Measurements from ENCODE around the gene CCDC186.
"Not testable (repeated sequence)": the region's sequence is repeated elsewhere in the genome, so short reads cannot be mapped to it uniquely, and the experiment has no call there.

Gene CCDC186

GRCh38 chr10:114173603-114173920, 441 bp downstream of the CCDC186 start:
- DNase-seq (ENCODE audit: low read depth), result no peak

GRCh38 chr10:114172776-114173602, 1.0 kb downstream of the CCDC186 start:
- DNase-seq (ENCODE audit: low read depth), result no peak

- no peak for DNase-seq (ENCODE audit: low read depth)
These were observed 1.8 kb downstream of the CCDC186 start for GRCh38 chr10:114172216-114172615.

DNA sequence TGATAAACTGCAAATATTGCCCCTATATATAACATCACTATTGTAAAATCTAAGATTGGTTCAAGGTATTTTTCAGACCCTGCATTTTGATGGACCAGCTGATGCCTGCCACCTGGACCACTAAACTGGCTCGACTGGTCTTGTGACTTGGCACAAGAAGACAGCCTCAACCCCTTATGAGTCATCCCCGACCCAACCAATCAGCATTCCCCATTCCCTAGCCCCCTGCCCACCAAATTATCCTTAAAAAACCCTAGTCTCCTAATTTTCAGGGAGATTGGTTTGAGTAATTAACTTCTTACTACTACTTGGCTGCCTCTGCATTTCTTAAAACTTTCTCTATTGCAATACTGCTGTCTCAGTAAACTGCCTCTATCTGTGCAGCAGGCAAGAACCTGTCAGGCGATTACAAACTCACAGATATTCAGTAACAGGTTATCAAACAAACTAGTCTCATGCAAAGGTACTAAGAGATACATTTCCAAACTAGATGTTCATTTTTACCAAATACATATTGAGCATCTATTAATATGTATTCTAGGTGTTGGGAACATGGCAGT, 5.5 kb downstream of the CCDC186 start:
- no peak for DNase-seq (ENCODE audit: low read depth)

GRCh38 chr10:114167985-114168384, 6.0 kb downstream of the CCDC186 start:
- no peak for DNase-seq (ENCODE audit: low read depth)

GRCh38 chr10:114166494-114166893, 7.5 kb downstream of the CCDC186 start:
- DNase-seq (ENCODE audit: low read depth), result no peak

GRCh38 chr10:114166043-114166442, 8.0 kb downstream of the CCDC186 start:
- DNase-seq (ENCODE audit: low read depth), result no peak

- DNase-seq (ENCODE audit: low read depth), result no peak
These were observed 10.9 kb downstream of the CCDC186 start for GRCh38 chr10:114163062-114163461.

- no peak for DNase-seq (ENCODE audit: low read depth)
These were observed 16.1 kb downstream of the CCDC186 start for GRCh38 chr10:114157912-114158311.

- no peak for DNase-seq (ENCODE audit: low read depth)
These were observed 22.1 kb downstream of the CCDC186 start for GRCh38 chr10:114151892-114152291.

GRCh38 chr10:114151486-114151885, 22.5 kb downstream of the CCDC186 start:
- DNase-seq (ENCODE audit: low read depth), result peak; percentile 76

- DNase-seq (ENCODE audit: low read depth), result not testable (repeated sequence)
These were observed 24.5 kb downstream of the CCDC186 start for GRCh38 chr10:114149476-114149875.

DNA sequence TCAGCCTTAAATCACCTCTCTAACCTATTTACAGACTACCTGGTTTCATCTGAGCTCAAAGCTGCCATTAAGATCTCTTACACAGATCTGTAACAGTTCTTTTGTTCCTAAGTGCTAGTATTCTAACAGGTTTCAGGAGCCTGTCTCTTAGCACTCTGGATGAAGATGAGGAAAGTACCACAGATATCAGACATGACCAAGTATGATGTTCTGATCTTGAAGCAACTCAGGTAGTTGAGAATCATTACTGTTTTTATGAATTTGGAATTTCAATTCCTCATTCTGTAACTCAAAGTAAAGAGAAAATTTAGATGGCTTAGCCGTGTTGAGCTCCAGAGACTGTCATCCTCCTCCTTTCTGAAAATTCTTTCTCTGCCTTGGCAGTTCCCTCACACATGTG, 30.8 kb downstream of the CCDC186 start:
- DNase-seq (ENCODE audit: low read depth), result no peak

DNA sequence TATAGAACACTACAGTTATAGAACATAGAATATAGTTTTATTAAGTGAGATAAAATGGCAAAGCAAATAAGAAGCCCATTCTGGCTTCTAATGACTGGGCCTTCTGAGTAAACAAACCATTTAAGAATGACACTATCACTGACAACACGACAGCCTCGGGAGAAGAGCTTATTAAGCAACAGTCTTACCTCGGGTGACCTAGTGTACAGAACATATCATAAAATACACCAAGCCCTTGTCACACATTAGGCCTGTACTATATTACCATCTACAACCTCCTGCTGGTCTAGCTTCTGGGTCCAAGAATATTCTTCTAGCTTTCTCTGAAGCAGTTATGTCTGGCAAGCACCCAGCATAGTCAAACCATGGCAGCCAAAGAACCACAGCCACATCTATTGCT, 32.0 kb downstream of the CCDC186 start:
- no peak for DNase-seq (ENCODE audit: low read depth)

DNA sequence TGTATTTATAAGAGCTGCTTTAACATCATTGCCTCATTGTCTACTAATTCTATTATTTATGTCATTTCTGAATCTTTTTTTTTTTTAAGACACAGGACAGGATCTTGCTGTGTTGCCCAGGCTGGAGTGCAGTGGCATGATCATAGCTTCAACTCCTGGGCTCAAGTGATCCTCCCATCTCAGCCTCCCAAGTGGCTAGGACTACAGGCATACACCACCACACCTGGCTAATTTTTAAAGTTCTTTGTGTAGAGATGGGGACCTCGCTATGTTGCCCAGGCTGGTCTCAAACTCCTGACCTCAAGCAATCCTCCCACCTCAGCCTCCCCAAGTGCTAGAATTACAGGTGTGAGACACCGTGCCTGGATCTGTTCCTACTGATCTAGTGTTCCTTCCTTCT, 33.2 kb downstream of the CCDC186 start:
- not testable (repeated sequence) for DNase-seq (ENCODE audit: low read depth)

GRCh38 chr10:114140036-114140435, 34.0 kb downstream of the CCDC186 start:
- no peak for DNase-seq (ENCODE audit: low read depth)

DNA sequence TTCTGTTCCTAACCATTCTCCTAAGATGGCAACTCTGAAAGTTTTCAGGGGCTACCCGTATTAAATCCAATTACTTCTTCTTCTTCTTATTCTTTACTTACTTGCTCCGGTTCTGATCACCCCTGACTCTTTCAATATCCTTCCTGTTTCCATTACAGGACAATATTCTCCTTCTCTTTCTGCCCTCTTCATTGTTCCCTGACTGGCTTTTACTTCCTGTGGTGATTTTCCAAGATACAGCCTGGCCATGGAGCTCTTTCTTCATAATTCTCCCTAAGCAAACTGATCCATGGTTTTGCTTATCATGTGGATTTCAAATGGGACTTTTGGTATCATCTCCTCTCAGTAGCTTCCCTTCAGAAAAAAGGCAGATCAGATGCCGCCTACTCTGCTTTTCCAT, 35.4 kb downstream of the CCDC186 start:
- DNase-seq (ENCODE audit: low read depth), result no peak

- no peak for DNase-seq (ENCODE audit: low read depth)
These were observed 38.5 kb downstream of the CCDC186 start for GRCh38 chr10:114135476-114135875.

DNA sequence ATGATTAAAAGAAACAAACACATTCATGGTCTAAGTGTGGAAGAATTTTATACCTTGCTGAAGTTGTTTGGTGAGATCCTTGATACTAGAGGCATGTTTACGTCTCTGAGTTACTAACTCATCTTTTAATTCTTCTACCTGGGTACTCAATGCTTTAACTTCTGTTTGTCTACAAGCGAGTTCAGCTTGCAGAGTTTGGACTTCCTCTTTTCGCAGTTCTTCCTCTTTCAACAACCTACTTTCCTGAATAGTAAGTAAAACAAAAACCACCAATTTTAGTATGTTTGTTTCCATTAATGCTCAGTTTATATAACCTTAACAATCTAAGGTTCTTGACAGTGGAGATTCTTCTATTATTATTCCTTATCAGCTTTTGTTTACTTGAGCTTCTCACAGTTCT, 42.9 kb downstream of the CCDC186 start:
- DNase-seq (ENCODE audit: low read depth), result no peak

- no peak for DNase-seq (ENCODE audit: low read depth)
These were observed 53.0 kb downstream of the CCDC186 start for GRCh38 chr10:114121031-114121430.

DNA sequence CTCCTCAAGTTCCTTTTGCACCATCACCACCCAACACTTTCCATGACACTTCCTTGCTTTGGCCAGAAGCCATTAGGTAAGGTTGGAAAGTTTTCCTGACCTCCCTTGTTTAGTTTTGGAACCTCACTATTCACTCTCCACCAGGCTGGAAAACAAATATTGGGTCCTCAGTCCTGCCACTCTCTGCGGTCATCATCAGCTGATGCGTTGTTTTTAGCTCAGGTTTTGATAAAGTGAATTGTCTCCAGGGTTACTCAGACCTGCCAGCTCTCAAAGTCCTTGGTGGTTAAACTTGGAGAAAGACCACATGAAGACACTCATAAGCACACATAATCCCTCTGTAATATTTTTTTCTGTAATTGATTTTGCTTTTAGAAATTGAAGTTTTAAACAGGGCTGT, 55.5 kb downstream of the CCDC186 start:
- DNase-seq (ENCODE audit: low read depth), result no peak

- DNase-seq (ENCODE audit: low read depth), result no peak
These were observed 56.3 kb downstream of the CCDC186 start for GRCh38 chr10:114117728-114118127.

DNA sequence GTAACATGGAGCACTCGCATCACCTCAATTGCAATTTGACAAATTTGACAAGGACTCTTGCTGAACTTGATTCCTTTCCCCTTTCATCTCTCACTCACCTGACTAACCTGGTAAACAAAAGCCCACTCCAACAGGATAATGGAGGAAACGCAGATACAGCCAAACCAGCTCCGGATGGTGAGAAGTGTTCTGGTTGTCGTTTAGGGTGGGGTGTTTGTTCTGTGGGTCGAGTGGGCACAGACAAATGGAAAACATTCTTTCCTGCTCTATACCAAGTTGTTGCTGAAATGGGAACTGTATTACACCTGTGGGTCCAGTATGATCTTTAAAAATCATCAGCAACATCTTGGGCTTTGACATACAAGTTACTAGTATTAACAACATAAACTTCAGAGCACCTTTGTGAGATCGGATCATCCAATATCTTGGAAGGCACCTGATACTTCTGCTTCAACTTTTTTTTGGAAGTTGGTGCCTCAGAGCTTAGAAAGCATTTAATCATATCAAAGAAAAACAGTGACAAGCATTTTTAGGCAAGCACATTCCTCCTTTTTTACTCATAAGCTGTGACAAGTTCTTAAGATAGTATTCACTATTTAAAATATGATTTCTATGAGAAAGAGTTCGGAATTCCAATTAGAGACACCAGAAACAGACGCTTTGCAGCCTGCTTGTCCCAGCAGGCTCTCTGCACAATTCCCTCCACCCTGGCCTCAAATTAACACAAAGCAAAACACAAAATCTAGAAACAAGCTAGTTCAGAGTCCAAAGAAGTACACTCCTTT, 58.1 kb downstream of the CCDC186 start:
- DNase-seq (ENCODE audit: low read depth), result no peak
